Measurements from ENCODE around the gene HCAR3. TPM values are rescaled to one million over a fixed set of nuclear protein-coding genes. Genes with fewer than 3 reads are reported as not detected.

HCAR3 gene
- total and polyA plus RNA-seq, 2 of the 8 experiments (the other 6 are each of a cell fraction or from before 2014, with no cell fraction given) = not detected

- Histone ChIP-seq H2BK12ac (ENCODE audit: low read depth, low read length) (no peak overlapping the region), H3K4ac (replicated peaks; ENCODE audit: insufficient read length, low read depth, low read length) (no peak overlapping the region), H2AK5ac (ENCODE audit: low read depth, low read length) (no peak overlapping the region), H2BK120ac (replicated peaks; ENCODE audit: low read depth, low read length) (no peak overlapping the region), H4K8ac (ENCODE audit: extremely low read depth, insufficient read depth, low read length) (no peak overlapping the region), H3K36me3 (ENCODE audit: control insufficient read depth in 2 of 4, insufficient read depth in 4 of 4, low read length in 3 of 4) (no peaks in the 10 kb centered on the region), H2BK15ac (ENCODE audit: low read length) (no peak overlapping the region), H3K18ac (ENCODE audit: extremely low read depth, low read length) (no peak overlapping the region), H3K4me3 (ENCODE audit: extremely low read depth in 1 of 4, insufficient read depth in 2 of 4, low read depth in 3 of 4, low read length in 4 of 4) (no peak overlapping the region), H3K14ac (ENCODE audit: insufficient read length) (no peak overlapping the region), H3K27me3 (replicated peaks in 1 of 4; ENCODE audit: control insufficient read depth in 3 of 4, extremely low read depth in 1 of 4, insufficient read depth in 3 of 4, low read length in 3 of 4) (no peaks in the 10 kb centered on the region; a peak in 1 of 7 replicates), H3K4me1 (replicated peaks in 1 of 4; ENCODE audit: control insufficient read depth in 3 of 4, insufficient read depth in 4 of 4, low read length in 3 of 4) (no peaks in the 10 kb centered on the region), H3K4me2 (ENCODE audit: insufficient read depth in 1 of 2, low read depth in 2 of 2, low read length in 2 of 2) (no peak overlapping the region), H3K27ac (ENCODE audit: low read depth, low read length) (no peak overlapping the region), H2BK20ac (ENCODE audit: low read length) (no peak overlapping the region), H4K91ac (replicated peaks; ENCODE audit: insufficient read length, low read length) (no peak overlapping the region), H2AFZ (ENCODE audit: low read length) (no peak overlapping the region), H4K5ac (ENCODE audit: insufficient read length, low read depth, low read length) (no peak overlapping the region), H2BK5ac (ENCODE audit: low read depth, low read length) (no peak overlapping the region), H3K9me3 (ENCODE audit: insufficient read depth in 2 of 2, low read depth in 1 of 2, low read length in 1 of 2) (no peaks in the 10 kb centered on the region), H4K20me1 (replicated peaks in 1 of 2; ENCODE audit: control insufficient read depth in 1 of 2, insufficient read depth in 2 of 2, low read length in 2 of 2) (no peaks in the 10 kb centered on the region), H3K79me1 (ENCODE audit: low read depth, low read length) (no peaks in the 10 kb centered on the region), H3K56ac (replicated peaks; ENCODE audit: insufficient read length, low read depth, low read length) (no peak overlapping the region), H3K23me2 (ENCODE audit: low read depth, low read length) (no peaks in the 10 kb centered on the region; the same call in 1 of the 2 replicates), H3K9ac (replicated peaks in 1 of 4; ENCODE audit: extremely low read depth in 1 of 4, low read depth in 3 of 4, low read length in 3 of 4) (no peak overlapping the region), H3K23ac (ENCODE audit: insufficient read length) (no peak overlapping the region), H3K79me2 (ENCODE audit: control insufficient read depth in 1 of 2, insufficient read depth in 2 of 2, low read length in 2 of 2) (no peaks in the 10 kb centered on the region)
- no peak for FAIRE-seq
- TF ChIP-seq FOSL1 (IDR thresholded peaks at IDR 0.05; ENCODE audit: insufficient read depth, low read depth, low read length) = no peak
- TF ChIP-seq MAFK (IDR thresholded peaks at IDR 0.05; ENCODE audit: low read depth, low read length) = no peak
- TF ChIP-seq HDAC2 (IDR thresholded peaks at IDR 0.05; ENCODE audit: borderline replicate concordance in 1 of 2, low read depth in 2 of 2, low read length in 2 of 2) = no peak
- TF ChIP-seq CHD2 (IDR thresholded peaks at IDR 0.05; ENCODE audit: low read length) = no peak
- TF ChIP-seq ASH2L (IDR thresholded peaks at IDR 0.05; ENCODE audit: low read length) = no peak
- TF ChIP-seq KDM5A (IDR thresholded peaks at IDR 0.05; ENCODE audit: low read length) = no peak
- TF ChIP-seq JUND (IDR thresholded peaks at IDR 0.05; ENCODE audit: low read length) = no peak
- TF ChIP-seq CBX8 (IDR thresholded peaks at IDR 0.05; ENCODE audit: borderline replicate concordance, low read depth, low read length) = no peak
- WGBS, 2 experiments (ENCODE audit: extremely low coverage in 1 of 2, insufficient coverage in 1 of 2, insufficient read length in 1 of 2, insufficient replicate concordance in 2 of 2, low coverage in 1 of 2, low lambda C conversion rate in 2 of 2, missing lambda C conversion rate in 1 of 2) = 83% methylated on average over 11 of the region's 11 CpGs; no CpG with 5 or more reads in 1 of the 2 experiments
- DNase-seq (ENCODE audit: low read depth in 1 of 2, low spot score in 2 of 2) = no peak
- ChIA-PET POLR2A (ENCODE audit: partially characterized antibody) (no interaction called here), CTCF (ENCODE audit: partially characterized antibody) (interaction anchor here (1.4 to 1.9 kb wide), 2 partner anchors 14 to 31 kb away, joined by 3 to 4 read pairs; partner anchors contain the start of gene DENR)
Measured at GRCh38 chr12:122721057-122721545, 4.5 kb upstream of the HCAR3 start.

All from H1 (cell line).